Heart right ventricle (tissue), 16 donors: Measurements from ENCODE around the gene INPP5A. TPM values are rescaled to one million over a fixed set of nuclear protein-coding genes. Genes with fewer than 3 reads are reported as not detected.

Source experiments
- ATAC-seq, 8 donors: fragments of 200-7000 bp; cut with Tn5 transposase; one replicate each; pipeline ENCODE4 v1.9.1; 2020; ENCODE audit warnings: mild to moderate bottlenecking in 8 of 8, moderate library complexity in 8 of 8, moderate number of reproducible peaks in 1 of 8
- DNase-seq, 2 donors: peaks; one replicate each; pipeline ENCODE4 v3.0.0-alpha.2; 2020
- H3K27ac ChIP-seq, 10 donors: fragments of 200-600 bp; sonication (generic) in 2 of 10; one replicate each; pipeline versions ENCODE4 v1.5.0 to v1.8.0; 2020 to 2022; ENCODE audit warnings: mild to moderate bottlenecking in 3 of 10
- H3K27me3 ChIP-seq, 7 donors: fragments of 200-600 bp; one replicate each; pipeline ENCODE4 v1.8.0; 2021 to 2022; ENCODE audit warnings: mild to moderate bottlenecking in 2 of 7
- H3K36me3 ChIP-seq, 9 donors: fragments of 200-600 bp; sonication (generic) in 1 of 9; one replicate each; pipeline versions ENCODE4 v1.5.0 to v1.8.0; 2020 to 2022; ENCODE audit warnings: mild to moderate bottlenecking in 2 of 9
- H3K4me1 ChIP-seq, 9 donors: fragments of 200-600 bp; sonication (generic) in 1 of 9; one replicate each; pipeline versions ENCODE4 v1.5.0 to v1.8.0; 2020 to 2022; ENCODE audit warnings: mild to moderate bottlenecking in 4 of 9
- H3K4me3 ChIP-seq, 10 donors: fragments of 200-600 bp; sonication (generic) in 2 of 10; one replicate each; pipeline versions ENCODE4 v1.5.0 to v1.8.0; 2020 to 2022; ENCODE audit warnings: mild to moderate bottlenecking in 7 of 10, moderate library complexity in 2 of 10
- H3K9me3 ChIP-seq, 11 donors: fragments of 200-600 bp in 10 of 11; sonication (generic) in 2 of 11; one replicate each; pipeline versions ENCODE4 v1.5.0 to v1.8.0; 2013 to 2022; ENCODE audit warnings: mild to moderate bottlenecking in 2 of 11, control low read depth in 1 of 11, moderate library complexity in 1 of 11
- CTCF ChIP-seq, 9 donors: fragments of 200-600 bp; sonication (generic) in 2 of 9; IDR thresholded peaks; one replicate each; pipeline versions ENCODE4 v1.5.0 to v1.8.0; 2021 to 2022; ENCODE audit warnings: antibody characterized with exemption in 9 of 9, mild to moderate bottlenecking in 5 of 9, moderate library complexity in 1 of 9
- WGBS, 2 donors: extraction: QIAGEN DNeasy Blood & Tissue Kit; methylation state at CpG; one replicate each; pipeline ENCODE4 v1.1.7; 2013; ENCODE audit warnings: inconsistent platforms in 1 of 2; 5-methylcytosine and 5-hydroxymethylcytosine counted together
- intact Hi-C, 10 donors: fragments of 100-400 bp; cut with DNase I; formaldehyde crosslinking; loops; one replicate each; pipeline versions ENCODE4 v1.11.1 to v1.14.2; 2022
- polyA plus RNA-seq, 2 donors: library from polyadenylated mRNA; stranded (reverse); fragments of 200-250 nt; gene quantifications; one replicate each; pipeline ENCODE4 v1.2.3, GENCODE V29; 2013
- total RNA-seq, 10 donors: library from RNA; stranded (reverse); fragmentation: NEBNext Ultra II Directional in 3 of 10; extraction: Animal tissue kit (Norgen Biotek cat#: 25700) in 3 of 10; gene quantifications; one replicate each; pipeline versions ENCODE4 v1.2.1 to v1.2.4, GENCODE V29; 2021 to 2023
- donor health status: Arrhythmogenic right ventricular cardiomyopathy.
- donor health status: ischemic (EF 13 %, LVEDD 7.1; RV severe dilation, severe dysfunction).
- donor health status: healthy with polysubstance abuse.
- donor health status: DM: no; HTN: yes; CAD: no.
- donor health status: DM: no; HTN: no; CAD: no.
- donor health status: ischemic (EF 25% LVEDD 6.9; RV normal size, moderate dysfunction).
- donor health status: ischemic (EF 25% LVEDD 5.7; RV mildly dilated, moderate dysfunction).
- donor health status: healthy.
- donor health status: DM: yes; HTN: yes; CAD: no.
- donor health status: Ischemic cardiomyopathy.
- donor health status: ischemic (EF 35%, LVEDD 5.7; RV mildly dilated, moderate dysfunction).
- donor health status: nonischemic (EF 11% LVEDD 7.7; RV severe dilation, severe dysfunction).
- donor health status: DM: yes; HTN: yes; CAD: no.
- donor health status: PGD.
- donor health status: ischemic (EF 29% LVEDD 5.4; RV normal size, mild dysfunction).
- donor health status: nonischemic (EF 23%, LVEDD 6.1; RV moderate dilation, normal function).

Gene INPP5A
- total and polyA plus RNA-seq, 12 donors, result 30.4 to 122 (median 106) TPM

GRCh38 chr10:132514821-132515520 is 22.6 kb upstream of the INPP5A start:
- Histone ChIP-seq H3K4me1 (peaks cover 35 to 76% (median 59%) of the 10 kb centered on the region in 9 donors), H3K36me3 (no peaks in the 10 kb centered on the region), H3K9me3 (peaks cover 0 to 6% (median 0%) of the 10 kb centered on the region in 11 donors), H3K4me3 (peak overlapping the region in 1 of 10 donors; percentile 53), H3K27ac (peak overlapping the region in 9 of 10 donors; percentile 84 to 98 (median 97)), H3K27me3 (no peaks in the 10 kb centered on the region)
- no peak for DNase-seq
- intact Hi-C loops, result loop anchor here in 8 of 10 donors (5.0 to 10.0 kb wide), 7 partner anchors 48 to 118 kb away; partner anchors contain the start of gene PWWP2B (in 1 of the 8)
- TF ChIP-seq CTCF (IDR thresholded peaks at IDR 0.05), result no peak
- no peak for ATAC-seq
- 40 to 42% methylated on average over 21 of the region's 21 CpGs for WGBS, 2 donors

GRCh38 chr10:132515811-132516726 is 21.5 kb upstream of the INPP5A start:
- Histone ChIP-seq H3K27me3 (no peaks in the 10 kb centered on the region), H3K4me3 (peak overlapping the region in 8 of 10 donors; percentile 7 to 55 (median 45)), H3K27ac (peak overlapping the region; percentile 76 to 98 (median 96)), H3K36me3 (no peaks in the 10 kb centered on the region), H3K9me3 (peaks cover 0 to 6% (median 0%) of the 10 kb centered on the region in 11 donors), H3K4me1 (peaks cover 44 to 77% (median 70%) of the 10 kb centered on the region in 9 donors)
- 29 to 39% methylated on average over 19 of the region's 19 CpGs for WGBS, 2 donors
- DNase-seq (peak in 1 of 2 donors; percentile 3), ATAC-seq (no peak)
- TF ChIP-seq CTCF (IDR thresholded peaks at IDR 0.05), result no peak
- intact Hi-C loops, result loop anchor here in 7 of 10 donors (5.0 to 10.0 kb wide), 5 partner anchors 51 to 119 kb away; partner anchors contain the start of gene PWWP2B (in 1 of the 7)

- peak; percentile 84 to 93 (median 88) for ATAC-seq
- no peaks in the 10 kb centered on the region for H3K27me3 ChIP-seq
- H3K4me3 ChIP-seq, result peak overlapping the region; percentile 26 to 55 (median 41)
- TF ChIP-seq CTCF (IDR thresholded peaks at IDR 0.05), result no peak
- peak overlapping the region; percentile 76 to 98 (median 96) for H3K27ac ChIP-seq
- H3K36me3 ChIP-seq, result no peaks in the 10 kb centered on the region
- peaks cover 46 to 76% (median 68%) of the 10 kb centered on the region in 9 donors for H3K4me1 ChIP-seq
- WGBS, 2 donors, result 9 to 12% methylated on average over 37 of the region's 37 CpGs
- H3K9me3 ChIP-seq, result peaks cover 0 to 6% (median 0%) of the 10 kb centered on the region in 11 donors
- intact Hi-C loops, result loop anchor here in 8 of 10 donors (1.0 to 10.0 kb wide), 6 partner anchors 20 to 120 kb away; partner anchors contain the start of genes INPP5A (in 5 of the 8) and PWWP2B (in 1 of the 8)
- peak; percentile 93 to 95 for DNase-seq
These were observed 20.5 kb upstream of the INPP5A start for GRCh38 chr10:132516771-132517725.
